HCT116 (cell line): ENCODE measurements around the gene FBXO30. TPM values are rescaled to one million over a fixed set of nuclear protein-coding genes. Genes with fewer than 3 reads are reported as not detected.

Experiments used
- ATAC-seq: fragments of 200-7000 bp; cut with Tn5 transposase; 2 replicates; pipeline ENCODE4 v1.9.1; 2020; ENCODE audit warnings: mild to moderate bottlenecking, moderate library complexity
- BruUV-seq: library from RNA; stranded (reverse); fragments of 400-500 nt; replicated peaks from 2 replicates; lab custom pipeline; 2021; lab: Mats Ljungman, UMichigan
- CTCF ChIA-PET: fragments of 300-600 bp; sonication (Branson Sonifier 250); formaldehyde crosslinking; loops from one replicate; lab custom pipeline; 2021; ENCODE audit warnings: antibody characterized with exemption; lab: Charles Lee
- POLR2A ChIA-PET: fragments of 300-600, 350-600 bp; sonication (Branson Sonifier 250); formaldehyde crosslinking; loops from one replicate; lab custom pipeline; 2021; ENCODE audit warnings: antibody characterized with exemption; lab: Charles Lee
- RAD21 ChIA-PET, 2 experiments: fragments of 300-600 bp; sonication (Branson Sonifier 250); formaldehyde crosslinking; loops; one replicate each; lab custom pipeline; 2023; ENCODE audit warnings: low total read pairs in 2 of 2; ENCODE audit not compliant: uncharacterized antibody in 2 of 2, unreplicated experiment in 2 of 2, low non-redundant PET in 1 of 2; lab: Charles Lee
- DNase-seq: peaks from one replicate; pipeline ENCODE4 v3.0.0-alpha.2; 2010; ENCODE audit warnings: low read depth, low spot score
- H2AFZ ChIP-seq: fragments of 200-600 bp; shearing (Covaris generic), sonication (generic); 2 replicates; pipeline ENCODE4 v1.6.1; 2017; ENCODE audit warnings: low read depth, mixed run types, mixed read lengths, antibody characterized with exemption, low read length; ENCODE audit not compliant: poor library complexity, severe bottlenecking
- H3K27ac ChIP-seq: 2 replicates; pipeline ENCODE4 v1.5.1; 2012; ENCODE audit warnings: low read depth, low read length
- H3K27me3 ChIP-seq: fragments of 200-600 bp; sonication (generic); 2 replicates; pipeline ENCODE4 v1.6.1; 2016; ENCODE audit warnings: mixed run types, low read length, mixed read lengths; ENCODE audit not compliant: insufficient read depth
- H3K36me3 ChIP-seq, 2 experiments: fragments of 200-500 bp in 1 of 2; fragments of 200-600 bp in 1 of 2; sonication (Bioruptor generic) in 1 of 2; sonication (generic) in 1 of 2; 2 replicates each; pipeline versions ENCODE4 v1.5.1 to v1.6.1; 2014 to 2016; ENCODE audit warnings: low read length in 2 of 2, inconsistent platforms in 1 of 2, mixed read lengths in 1 of 2, mixed run types in 1 of 2; ENCODE audit not compliant: insufficient read depth in 2 of 2, control insufficient read depth in 1 of 2
- H3K4me1 ChIP-seq, 2 experiments: fragments of 200-600 bp in 1 of 2; sonication (generic) in 1 of 2; 2 replicates each; pipeline versions ENCODE4 v1.5.1 to v1.6.1; 2012 to 2017; ENCODE audit warnings: low read length in 2 of 2, inconsistent platforms in 1 of 2, mild to moderate bottlenecking in 1 of 2, mixed read lengths in 1 of 2, mixed run types in 1 of 2, moderate library complexity in 1 of 2; ENCODE audit not compliant: insufficient read depth in 2 of 2, control insufficient read depth in 1 of 2
- H3K4me2 ChIP-seq: fragments of 200-600 bp; sonication (generic); 2 replicates; pipeline ENCODE4 v1.6.1; 2017; ENCODE audit warnings: mixed run types, low read length, mixed read lengths
- H3K4me3 ChIP-seq, 2 experiments: fragments of 200-600 bp in 1 of 2; sonication (generic) in 1 of 2; replicated peaks in 1 of 2; 2 replicates each; pipeline ENCODE4 v1.5.1; 2011 to 2016; ENCODE audit warnings: low read length in 2 of 2, control low read depth in 1 of 2, low read depth in 1 of 2, mild to moderate bottlenecking in 1 of 2, mixed read lengths in 1 of 2, mixed run types in 1 of 2
- H3K79me2 ChIP-seq: fragments of 200-600 bp; sonication (generic); 2 replicates; pipeline ENCODE4 v1.6.1; 2017; ENCODE audit warnings: mild to moderate bottlenecking, mixed run types, low read length, moderate library complexity, mixed read lengths; ENCODE audit not compliant: insufficient read depth
- H3K9ac ChIP-seq: fragments of 200-600 bp; sonication (generic); 2 replicates; pipeline ENCODE4 v1.6.1; 2016; ENCODE audit warnings: low read length, mixed read lengths
- H3K9me2 ChIP-seq: fragments of 200-600 bp; sonication (generic), shearing (Covaris generic); 2 replicates; pipeline ENCODE4 v1.6.1; 2017; ENCODE audit warnings: mixed run types, mild to moderate bottlenecking, moderate library complexity; ENCODE audit not compliant: insufficient read depth
- H3K9me3 ChIP-seq, 2 experiments: fragments of 200-500 bp in 1 of 2; fragments of 200-600 bp in 1 of 2; sonication (Bioruptor generic) in 1 of 2; sonication (generic) in 1 of 2; 2 replicates each; pipeline ENCODE4 v1.6.1; 2014 to 2017; ENCODE audit warnings: low read length in 2 of 2, mixed read lengths in 2 of 2, inconsistent platforms in 1 of 2, low read depth in 1 of 2, mild to moderate bottlenecking in 1 of 2, mixed run types in 1 of 2, moderate library complexity in 1 of 2; ENCODE audit not compliant: control insufficient read depth in 1 of 2, insufficient read depth in 1 of 2
- H4K20me1 ChIP-seq: fragments of 200-600 bp; sonication (generic), shearing (Covaris generic); 2 replicates; pipeline ENCODE4 v1.6.1; 2017; ENCODE audit warnings: mixed run types, mild to moderate bottlenecking, moderate library complexity; ENCODE audit not compliant: insufficient read depth
- CBX3 ChIP-seq: IDR thresholded peaks from 2 replicates; pipeline ENCODE4 v1.6.1; 2012; ENCODE audit warnings: low read depth
- CEBPB ChIP-seq: IDR thresholded peaks from 2 replicates; pipeline ENCODE4 v1.6.1; 2012; ENCODE audit warnings: low read depth
- EGR1 ChIP-seq: IDR thresholded peaks from 2 replicates; pipeline ENCODE4 v1.6.1; 2012; ENCODE audit warnings: low read depth
- EZH2 ChIP-seq: fragments of 200-600 bp; sonication (generic); IDR thresholded peaks from 2 replicates; pipeline ENCODE4 v1.6.1; 2017; ENCODE audit warnings: antibody characterized with exemption, mixed run types
- EZH2phosphoT487 ChIP-seq: fragments of 200-600 bp; IDR thresholded peaks from 2 replicates; pipeline ENCODE4 v1.6.1; 2018; ENCODE audit warnings: antibody characterized with exemption, borderline replicate concordance
- FOSL1 ChIP-seq: IDR thresholded peaks from 2 replicates; pipeline ENCODE4 v1.6.1; 2012; ENCODE audit warnings: low read depth
- JUND ChIP-seq: IDR thresholded peaks from 2 replicates; pipeline ENCODE4 v1.6.1; 2012
- MAX ChIP-seq: IDR thresholded peaks from 2 replicates; pipeline ENCODE4 v1.6.1; 2012
- POLR2A ChIP-seq: IDR thresholded peaks from 2 replicates; pipeline ENCODE4 v1.7.0; 2011; ENCODE audit warnings: borderline replicate concordance; ENCODE audit not compliant: insufficient read depth, insufficient read length; ENCODE audit errors: extremely low read depth
- RAD21 ChIP-seq: IDR thresholded peaks from 2 replicates; pipeline ENCODE4 v1.6.1; 2012; ENCODE audit warnings: low read depth, mild to moderate bottlenecking
- SP1 ChIP-seq: IDR thresholded peaks from 2 replicates; pipeline ENCODE4 v1.6.1; 2012; ENCODE audit warnings: low read depth
- TCF7L2 ChIP-seq: IDR thresholded peaks from 2 replicates; pipeline ENCODE4 v1.7.0; 2011; ENCODE audit warnings: borderline replicate concordance, inconsistent platforms; ENCODE audit not compliant: insufficient read depth, insufficient read length; ENCODE audit errors: extremely low read depth
- YY1 ChIP-seq: IDR thresholded peaks from 2 replicates; pipeline ENCODE4 v1.6.1; 2011; ENCODE audit warnings: low read length, low read depth, moderate library complexity, mild to moderate bottlenecking; ENCODE audit not compliant: insufficient replicate concordance; ENCODE audit errors: extremely low read depth
- ZFX ChIP-seq: fragments of 450-650 bp; IDR thresholded peaks from 2 replicates; pipeline ENCODE4 v1.6.1; 2017
- ZNF274 ChIP-seq: fragments of 200-500 bp; sonication (Bioruptor generic); IDR thresholded peaks from 2 replicates; pipeline ENCODE4 v1.6.1; 2014; ENCODE audit warnings: mild to moderate bottlenecking, low read depth, low read length, inconsistent platforms
- intact Hi-C: fragments of 100-400 bp; cut with micrococcal nuclease; formaldehyde crosslinking; loops from 2 replicates; pipeline ENCODE4 v1.10.0; 2022
- total RNA-seq: library from RNA; stranded (reverse); gene quantifications from one replicate; pipeline ENCODE4 v1.2.1, GENCODE V29; 2021; ENCODE audit not compliant: unreplicated experiment
- TF ChIP-seq, protein P1 (sequence below): IDR thresholded peaks from 2 replicates; pipeline ENCODE4 v1.6.1; 2012; ENCODE audit warnings: low read depth
- TF ChIP-seq, protein P2 (sequence below): IDR thresholded peaks from 2 replicates; pipeline ENCODE4 v1.6.1; 2012
- TF ChIP-seq, protein P3 (sequence below): IDR thresholded peaks from 2 replicates; pipeline ENCODE4 v1.6.1; 2011; ENCODE audit warnings: mild to moderate bottlenecking, low read length, moderate library complexity; ENCODE audit not compliant: insufficient replicate concordance; ENCODE audit errors: extremely low read depth

Gene FBXO30
- total RNA-seq, 1 experiment from 2014 or later = 9.1 TPM

- intact Hi-C loops = no loop called here
- H3K27me3 ChIP-seq = no peaks in the 10 kb centered on the region
- ChIA-PET CTCF (no interaction called here), RAD21 (no interaction called here), POLR2A (no interaction called here)
- no peak overlapping the region for H3K9ac ChIP-seq
- H4K20me1 ChIP-seq = no peaks in the 10 kb centered on the region
- TF ChIP-seq ZFX = no peak
- TF ChIP-seq EZH2 = no peak
- no peak for TF ChIP-seq RAD21
- no peak for TF ChIP-seq CEBPB
- TF ChIP-seq FOSL1 = no peak
- TF ChIP-seq, protein P1, sequence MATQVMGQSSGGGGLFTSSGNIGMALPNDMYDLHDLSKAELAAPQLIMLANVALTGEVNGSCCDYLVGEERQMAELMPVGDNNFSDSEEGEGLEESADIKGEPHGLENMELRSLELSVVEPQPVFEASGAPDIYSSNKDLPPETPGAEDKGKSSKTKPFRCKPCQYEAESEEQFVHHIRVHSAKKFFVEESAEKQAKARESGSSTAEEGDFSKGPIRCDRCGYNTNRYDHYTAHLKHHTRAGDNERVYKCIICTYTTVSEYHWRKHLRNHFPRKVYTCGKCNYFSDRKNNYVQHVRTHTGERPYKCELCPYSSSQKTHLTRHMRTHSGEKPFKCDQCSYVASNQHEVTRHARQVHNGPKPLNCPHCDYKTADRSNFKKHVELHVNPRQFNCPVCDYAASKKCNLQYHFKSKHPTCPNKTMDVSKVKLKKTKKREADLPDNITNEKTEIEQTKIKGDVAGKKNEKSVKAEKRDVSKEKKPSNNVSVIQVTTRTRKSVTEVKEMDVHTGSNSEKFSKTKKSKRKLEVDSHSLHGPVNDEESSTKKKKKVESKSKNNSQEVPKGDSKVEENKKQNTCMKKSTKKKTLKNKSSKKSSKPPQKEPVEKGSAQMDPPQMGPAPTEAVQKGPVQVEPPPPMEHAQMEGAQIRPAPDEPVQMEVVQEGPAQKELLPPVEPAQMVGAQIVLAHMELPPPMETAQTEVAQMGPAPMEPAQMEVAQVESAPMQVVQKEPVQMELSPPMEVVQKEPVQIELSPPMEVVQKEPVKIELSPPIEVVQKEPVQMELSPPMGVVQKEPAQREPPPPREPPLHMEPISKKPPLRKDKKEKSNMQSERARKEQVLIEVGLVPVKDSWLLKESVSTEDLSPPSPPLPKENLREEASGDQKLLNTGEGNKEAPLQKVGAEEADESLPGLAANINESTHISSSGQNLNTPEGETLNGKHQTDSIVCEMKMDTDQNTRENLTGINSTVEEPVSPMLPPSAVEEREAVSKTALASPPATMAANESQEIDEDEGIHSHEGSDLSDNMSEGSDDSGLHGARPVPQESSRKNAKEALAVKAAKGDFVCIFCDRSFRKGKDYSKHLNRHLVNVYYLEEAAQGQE = no peak
- TF ChIP-seq POLR2A = no peak
- no peak for TF ChIP-seq SP1
- TF ChIP-seq JUND = no peak
- no peak for TF ChIP-seq YY1
- no peak for TF ChIP-seq MAX
- TF ChIP-seq TCF7L2 = no peak
- TF ChIP-seq, protein P2, sequence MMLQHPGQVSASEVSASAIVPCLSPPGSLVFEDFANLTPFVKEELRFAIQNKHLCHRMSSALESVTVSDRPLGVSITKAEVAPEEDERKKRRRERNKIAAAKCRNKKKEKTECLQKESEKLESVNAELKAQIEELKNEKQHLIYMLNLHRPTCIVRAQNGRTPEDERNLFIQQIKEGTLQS = no peak
- TF ChIP-seq EGR1 = no peak
- TF ChIP-seq EZH2phosphoT487 = no peak
- TF ChIP-seq, protein P3, sequence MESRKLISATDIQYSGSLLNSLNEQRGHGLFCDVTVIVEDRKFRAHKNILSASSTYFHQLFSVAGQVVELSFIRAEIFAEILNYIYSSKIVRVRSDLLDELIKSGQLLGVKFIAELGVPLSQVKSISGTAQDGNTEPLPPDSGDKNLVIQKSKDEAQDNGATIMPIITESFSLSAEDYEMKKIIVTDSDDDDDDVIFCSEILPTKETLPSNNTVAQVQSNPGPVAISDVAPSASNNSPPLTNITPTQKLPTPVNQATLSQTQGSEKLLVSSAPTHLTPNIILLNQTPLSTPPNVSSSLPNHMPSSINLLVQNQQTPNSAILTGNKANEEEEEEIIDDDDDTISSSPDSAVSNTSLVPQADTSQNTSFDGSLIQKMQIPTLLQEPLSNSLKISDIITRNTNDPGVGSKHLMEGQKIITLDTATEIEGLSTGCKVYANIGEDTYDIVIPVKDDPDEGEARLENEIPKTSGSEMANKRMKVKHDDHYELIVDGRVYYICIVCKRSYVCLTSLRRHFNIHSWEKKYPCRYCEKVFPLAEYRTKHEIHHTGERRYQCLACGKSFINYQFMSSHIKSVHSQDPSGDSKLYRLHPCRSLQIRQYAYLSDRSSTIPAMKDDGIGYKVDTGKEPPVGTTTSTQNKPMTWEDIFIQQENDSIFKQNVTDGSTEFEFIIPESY = no peak
- no peak for TF ChIP-seq CBX3
- TF ChIP-seq ZNF274 = no peak
- H3K79me2 ChIP-seq = no peaks in the 10 kb centered on the region
- H2AFZ ChIP-seq = no peak overlapping the region
- peaks cover 0 to 10% of the 10 kb centered on the region in 2 experiments; a peak in 1 of 4 replicates for H3K4me1 ChIP-seq
- no peaks in the 10 kb centered on the region for H3K9me3 ChIP-seq
- ATAC-seq (no peak), DNase-seq (no peak)
- H3K4me2 ChIP-seq = no peak overlapping the region
- no TSS peak for BruUV-seq
- no peaks in the 10 kb centered on the region for H3K9me2 ChIP-seq
- H3K4me3 ChIP-seq = no peak overlapping the region
- H3K36me3 ChIP-seq = no peaks in the 10 kb centered on the region
- no peak overlapping the region for H3K27ac ChIP-seq
These were observed 5.4 kb upstream of the FBXO30 start for GRCh38 chr6:145819994-145820393.
